Left ventricle myocardium inferior (tissue), 1 donor: ENCODE measurements around the gene ZNF76. TPM values are rescaled to one million over a fixed set of nuclear protein-coding genes. Genes with fewer than 3 reads are reported as not detected.

Source experiments
- DNase-seq: peaks from one replicate; pipeline ENCODE4 v3.0.0-alpha.2; 2020
- H3K27ac ChIP-seq: fragments of 200-600 bp; replicated peaks from 2 replicates; pipeline ENCODE4 v1.8.0; 2021
- H3K27me3 ChIP-seq: fragments of 200-600 bp; 2 replicates; pipeline ENCODE4 v1.8.0; 2021; ENCODE audit warnings: low read depth
- H3K36me3 ChIP-seq: fragments of 200-600 bp; 2 replicates; pipeline ENCODE4 v1.8.0; 2021
- H3K4me1 ChIP-seq: fragments of 200-600 bp; 2 replicates; pipeline ENCODE4 v1.8.0; 2021
- H3K4me3 ChIP-seq: fragments of 200-600 bp; 2 replicates; pipeline ENCODE4 v1.8.0; 2021; ENCODE audit warnings: mild to moderate bottlenecking, moderate library complexity
- H3K9me3 ChIP-seq: fragments of 200-600 bp; replicated peaks from 2 replicates; pipeline ENCODE4 v1.8.0; 2021
- CTCF ChIP-seq: fragments of 200-600 bp; IDR thresholded peaks from 2 replicates; pipeline ENCODE4 v1.8.0; 2021; ENCODE audit warnings: antibody characterized with exemption, mild to moderate bottlenecking, borderline replicate concordance
- intact Hi-C: fragments of 100-400 bp; cut with micrococcal nuclease; formaldehyde crosslinking; loops from one replicate; pipeline ENCODE4 v1.11.0; 2022
- total RNA-seq: library from RNA; stranded (reverse); fragmentation: NEBNext Ultra II Directional; extraction: Animal tissue kit (Norgen Biotek cat#: 25700); gene quantifications from one replicate; pipeline ENCODE4 v1.2.1, GENCODE V29; 2021
- donor health status: DM: no; HTN: yes; CAD: no; lungs with severe emphysema.

Gene ZNF76
- total RNA-seq, 1 donor from 2014 or later, result 38.7 TPM

- H3K36me3 ChIP-seq, result no peaks in the 10 kb centered on the region
- intact Hi-C loops, result loop anchor here (5.0 kb wide), 1 partner anchor 106 kb away; no protein-coding TSS in a partner anchor
- H3K4me1 ChIP-seq, result peaks cover 30% of the 10 kb centered on the region
- no peak for TF ChIP-seq CTCF
- H3K27ac ChIP-seq, result no peak overlapping the region
- DNase-seq, result no peak
- peaks cover 8% of the 10 kb centered on the region for H3K27me3 ChIP-seq
- H3K9me3 ChIP-seq, result no peaks in the 10 kb centered on the region
- no peak overlapping the region for H3K4me3 ChIP-seq
These were observed 82.0 kb downstream of the ZNF76 start for GRCh38 chr6:35341557-35341956.

DNA sequence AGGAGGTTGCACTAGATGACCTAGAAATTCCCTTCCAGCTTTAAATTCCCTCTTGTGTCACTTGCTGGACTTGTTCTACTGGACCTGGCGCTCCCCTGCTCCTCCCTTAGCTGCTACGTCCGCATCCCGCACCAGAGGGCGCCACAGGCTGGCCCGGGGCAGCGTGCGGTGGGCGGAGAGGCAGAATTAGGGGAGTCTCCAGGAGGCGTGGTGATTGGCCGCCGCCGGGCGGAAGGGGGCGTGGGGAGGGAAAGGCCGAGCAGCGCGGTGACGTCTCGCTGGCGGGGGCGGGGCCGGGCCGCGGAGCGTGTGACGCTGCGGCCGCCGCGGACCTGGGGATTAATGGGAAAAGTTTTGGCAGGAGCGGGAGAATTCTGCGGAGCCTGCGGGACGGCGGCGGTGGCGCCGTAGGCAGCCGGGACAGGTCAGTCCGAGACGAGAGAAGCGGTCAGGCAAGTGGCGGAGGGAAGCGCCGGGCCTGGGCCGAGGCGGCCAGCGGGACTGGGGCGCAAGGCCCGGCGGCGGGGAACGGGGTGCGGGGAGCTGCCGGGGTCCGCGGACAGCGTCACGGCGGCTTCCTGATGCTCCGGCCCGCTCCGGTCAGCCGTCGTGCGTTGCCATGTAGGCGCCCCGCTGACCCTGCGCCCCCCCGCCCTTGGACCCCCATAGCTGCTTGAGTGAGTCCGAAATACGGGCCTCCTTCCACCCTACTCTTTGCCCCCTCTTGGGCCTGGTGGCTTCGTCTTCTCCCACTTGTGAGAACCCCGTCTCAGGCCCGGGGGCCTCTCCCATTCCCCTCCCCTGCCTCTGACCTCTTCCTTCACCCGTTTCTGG, 82.9 kb downstream of the ZNF76 start, which contains the start of gene PPARD:
PPARD (plus strand) TSS at position 301 of the 834 bp plus-strand sequence. CDS start 68,530 bp downstream, outside the sequence.
- intact Hi-C loops, result loop anchor here (5.0 kb wide), 1 partner anchor 105 kb away; no protein-coding TSS in a partner anchor
- H3K27me3 ChIP-seq, result peaks cover 8% of the 10 kb centered on the region
- no peaks in the 10 kb centered on the region for H3K9me3 ChIP-seq
- TF ChIP-seq CTCF, result peak; percentile 98
- peak within 1 kb of the TSS; percentile 91 for H3K4me3 ChIP-seq
- peaks cover 30% of the 10 kb centered on the region for H3K4me1 ChIP-seq
- peaks cover 6% of the 10 kb centered on the region for H3K36me3 ChIP-seq
- peak within 1 kb of the TSS; percentile 87 for H3K27ac ChIP-seq
- DNase-seq, result peak; percentile 98

- Histone ChIP-seq H3K4me1 (peaks cover 30% of the 10 kb centered on the region), H3K36me3 (peaks cover 11% of the 10 kb centered on the region), H3K4me3 (peak overlapping the region; percentile 91), H3K9me3 (no peaks in the 10 kb centered on the region), H3K27ac (peak overlapping the region; percentile 87), H3K27me3 (peaks cover 8% of the 10 kb centered on the region)
- TF ChIP-seq CTCF, result no peak
- intact Hi-C loops, result loop anchor here (5.0 kb wide), 1 partner anchor 104 kb away; no protein-coding TSS in a partner anchor
- DNase-seq, result peak; percentile 36
These were observed 83.7 kb downstream of the ZNF76 start for GRCh38 chr6:35343092-35343834.

- Histone ChIP-seq H3K9me3 (no peaks in the 10 kb centered on the region), H3K4me1 (peaks cover 30% of the 10 kb centered on the region), H3K36me3 (peaks cover 19% of the 10 kb centered on the region), H3K27me3 (peaks cover 4% of the 10 kb centered on the region), H3K27ac (peak overlapping the region; percentile 87), H3K4me3 (peak overlapping the region; percentile 91)
- DNase-seq, result no peak
- intact Hi-C loops, result loop anchor here (5.0 kb wide), 1 partner anchor 103 kb away; no protein-coding TSS in a partner anchor
- no peak for TF ChIP-seq CTCF
These were observed 84.5 kb downstream of the ZNF76 start for GRCh38 chr6:35343835-35344550.

Other genes with a start within 250 kb of the ZNF76 start
- not detected for gene TCP11, start 118.4 kb upstream of the ZNF76 start, total RNA-seq
- gene SCUBE3, start 45.8 kb upstream of the ZNF76 start, total RNA-seq, result 8.8 TPM
- gene DEF6, start 38.1 kb downstream of the ZNF76 start, total RNA-seq, result 1.0 TPM
- gene PPARD, start 82.8 kb downstream of the ZNF76 start, total RNA-seq, result 14.9 TPM
- 3.7 TPM for gene FANCE, start 192.6 kb downstream of the ZNF76 start, total RNA-seq
- gene RPL10A, start 208.7 kb downstream of the ZNF76 start, total RNA-seq, result 552 TPM
- gene TEAD3, start 237.3 kb downstream of the ZNF76 start, total RNA-seq, result 28.0 TPM